HG02970 (cell line): Measurements from ENCODE around the gene PLEKHA5.

Source experiments
- ATAC-seq: cut with Tn5 transposase; IDR thresholded peaks from one replicate; pipeline ENCODE4 v1.9.1; 2021; ENCODE audit warnings: mild to moderate bottlenecking, moderate library complexity, moderate number of reproducible peaks; ENCODE audit not compliant: unreplicated experiment, low FRiP score

The PLEKHA5 gene

GRCh38 chr12:19129122-19129485 is 429 bp upstream of the PLEKHA5 start:
- no peak for ATAC-seq

GRCh38 chr12:19130224-19131024 is 891 bp downstream of the PLEKHA5 start:
- ATAC-seq: no peak

- no peak for ATAC-seq
Observed at GRCh38 chr12:19131025-19131444, 1.5 kb downstream of the PLEKHA5 start.

GRCh38 chr12:19138551-19138950 is 9.0 kb downstream of the PLEKHA5 start:
- no peak for ATAC-seq

- ATAC-seq: no peak
Observed at GRCh38 chr12:19138956-19139355, 9.4 kb downstream of the PLEKHA5 start.

GRCh38 chr12:19139615-19140194 is 10.2 kb downstream of the PLEKHA5 start:
- no peak for ATAC-seq

GRCh38 chr12:19140381-19141236 is 11.1 kb downstream of the PLEKHA5 start:
- ATAC-seq: no peak

- ATAC-seq: no peak
Observed at GRCh38 chr12:19142499-19142898, 13.0 kb downstream of the PLEKHA5 start.

- ATAC-seq: no peak
Observed at GRCh38 chr12:19144287-19144686, 14.8 kb downstream of the PLEKHA5 start.

GRCh38 chr12:19144985-19145384 is 15.5 kb downstream of the PLEKHA5 start:
- ATAC-seq: no peak

- ATAC-seq: no peak
Observed at GRCh38 chr12:19148860-19149259, 19.3 kb downstream of the PLEKHA5 start.

- ATAC-seq: no peak
Observed at GRCh38 chr12:19150273-19150900, 20.9 kb downstream of the PLEKHA5 start.

- ATAC-seq: no peak
Observed at GRCh38 chr12:19151298-19151697, 21.8 kb downstream of the PLEKHA5 start.

- no peak for ATAC-seq
Observed at GRCh38 chr12:19153396-19153795, 23.9 kb downstream of the PLEKHA5 start.

- ATAC-seq: no peak
Observed at GRCh38 chr12:19154686-19155085, 25.2 kb downstream of the PLEKHA5 start.

GRCh38 chr12:19155981-19156734 is 26.6 kb downstream of the PLEKHA5 start:
- ATAC-seq: no peak

GRCh38 chr12:19158923-19159322 is 29.4 kb downstream of the PLEKHA5 start:
- ATAC-seq: no peak

GRCh38 chr12:19161216-19161615 is 31.7 kb downstream of the PLEKHA5 start:
- no peak for ATAC-seq

- no peak for ATAC-seq
Observed at GRCh38 chr12:19165451-19165850, 35.9 kb downstream of the PLEKHA5 start.

- ATAC-seq: no peak
Observed at GRCh38 chr12:19166387-19166786, 36.9 kb downstream of the PLEKHA5 start.
